Body of pancreas (tissue), 4 donors: ENCODE measurements around the gene TRAM2. TPM values are rescaled to one million over a fixed set of nuclear protein-coding genes. Genes with fewer than 3 reads are reported as not detected.

Source experiments
- ATAC-seq: fragments of 150-250 bp; one replicate; pipeline ENCODE4 v1.9.1; 2016
- DNase-seq, 4 donors: peaks; one replicate each; pipeline ENCODE4 v3.0.0-alpha.2; 2019
- H3K27ac ChIP-seq, 4 donors: fragments of 200-600 bp; sonication (generic); 1 replicate in 3 of 4; 2 replicates in 1 of 4; pipeline versions ENCODE4 v1.5.1 to v1.6.1; 2016 to 2019; ENCODE audit warnings: mild to moderate bottlenecking in 1 of 4, mixed read lengths in 1 of 4, moderate library complexity in 1 of 4
- H3K27me3 ChIP-seq, 2 donors: fragments of 200-600 bp; sonication (generic); one replicate each; pipeline ENCODE4 v1.6.0; 2016; ENCODE audit warnings: mild to moderate bottlenecking in 1 of 2
- H3K36me3 ChIP-seq, 2 donors: fragments of 200-600 bp; sonication (generic); replicated peaks in 1 of 2; 2 replicates each; pipeline ENCODE4 v1.5.1; 2016; ENCODE audit warnings: low read depth in 2 of 2; ENCODE audit not compliant: insufficient read depth in 1 of 2
- H3K4me1 ChIP-seq: fragments of 200-600 bp; sonication (generic); one replicate; pipeline ENCODE4 v1.6.0; 2016
- H3K4me3 ChIP-seq, 2 donors: fragments of 200-600 bp; sonication (generic); 1 replicate in 1 of 2; 2 replicates in 1 of 2; pipeline ENCODE4 v1.5.1; 2016 to 2019
- H3K9me3 ChIP-seq, 3 donors: fragments of 200-600 bp; sonication (generic); 1 replicate in 2 of 3; 2 replicates in 1 of 3; pipeline ENCODE4 v1.5.1; 2016
- CTCF ChIP-seq, 7 experiments: fragments of 450-650 bp in 4 of 7; fragments of 200-600 bp in 3 of 7; sonication (generic) in 3 of 7; IDR thresholded peaks; one replicate each; pipeline ENCODE4 v1.5.1; 2016 to 2019; ENCODE audit warnings: antibody characterized with exemption in 7 of 7
- POLR2A ChIP-seq, 3 donors: fragments of 450-650 bp; IDR thresholded peaks; one replicate each; pipeline ENCODE4 v1.6.1; 2016; ENCODE audit warnings: antibody characterized with exemption in 3 of 3, mild to moderate bottlenecking in 2 of 3
- WGBS, 2 donors: methylation state at CpG; one replicate each; pipeline ENCODE4 v1.1.5; 2017; 5-methylcytosine and 5-hydroxymethylcytosine counted together
- intact Hi-C: fragments of 100-400 bp; cut with DNase I; formaldehyde crosslinking; loops from one replicate; pipeline ENCODE4 v1.15.1; 2023
- total RNA-seq, 2 donors: library from RNA; depleted of rRNA; stranded (reverse); fragments of >200 nt; gene quantifications; one replicate each; pipeline ENCODE4 v1.1.0, GENCODE V29; 2016

TRAM2 gene
- total RNA-seq, 2 donors from 2014 or later: 6.7 to 7.9 TPM

GRCh38 chr6:52620055-52620905 lies 43.4 kb upstream of the TRAM2 start:
- 80 to 88% methylated on average over 2 of the region's 2 CpGs for WGBS, 2 donors

GRCh38 chr6:52617087-52617486 lies 40.2 kb upstream of the TRAM2 start:
- TF ChIP-seq POLR2A (IDR thresholded peaks at IDR 0.05): no peak
- no peak for TF ChIP-seq CTCF (IDR thresholded peaks at IDR 0.05)
- Histone ChIP-seq H3K4me3 (no peak overlapping the region), H3K27me3 (no peaks in the 10 kb centered on the region), H3K4me1 (no peaks in the 10 kb centered on the region), H3K9me3 (no peaks in the 10 kb centered on the region), H3K36me3 (no peaks in the 10 kb centered on the region), H3K27ac (no peak overlapping the region)
- intact Hi-C loops: no loop called here
- DNase-seq: no peak
- 21 to 47% methylated on average over 4 of the region's 4 CpGs for WGBS, 2 donors
- ATAC-seq: no peak

More at GRCh38 chr6:52620055-52620905, 43.4 kb upstream of the TRAM2 start:
- ATAC-seq: no peak
- Histone ChIP-seq H3K27me3 (no peaks in the 10 kb centered on the region), H3K36me3 (no peaks in the 10 kb centered on the region), H3K9me3 (no peaks in the 10 kb centered on the region), H3K4me3 (no peak overlapping the region), H3K4me1 (no peaks in the 10 kb centered on the region), H3K27ac (no peak overlapping the region)
- intact Hi-C loops: no loop called here
- no peak for DNase-seq
- no peak for TF ChIP-seq POLR2A (IDR thresholded peaks at IDR 0.05)
- TF ChIP-seq CTCF (IDR thresholded peaks at IDR 0.05): no peak

- H3K4me3 ChIP-seq: no peak overlapping the region
- intact Hi-C loops: no loop called here
- TF ChIP-seq POLR2A (IDR thresholded peaks at IDR 0.05) (no peak), CTCF (IDR thresholded peaks at IDR 0.05) (no peak)
- H3K27me3 ChIP-seq: no peaks in the 10 kb centered on the region
- no peak overlapping the region for H3K27ac ChIP-seq
- no peaks in the 10 kb centered on the region for H3K36me3 ChIP-seq
- no peaks in the 10 kb centered on the region for H3K4me1 ChIP-seq
- ATAC-seq: no peak
- WGBS, 2 donors: 56 to 64% methylated on average over 2 of the region's 2 CpGs
- no peaks in the 10 kb centered on the region for H3K9me3 ChIP-seq
- no peak for DNase-seq
These were observed 39.3 kb upstream of the TRAM2 start for GRCh38 chr6:52616059-52616690.

GRCh38 chr6:52612336-52613054 lies 35.6 kb upstream of the TRAM2 start:
- no peak for TF ChIP-seq CTCF (IDR thresholded peaks at IDR 0.05)
- TF ChIP-seq POLR2A (IDR thresholded peaks at IDR 0.05): no peak
- no peak overlapping the region for H3K27ac ChIP-seq
- DNase-seq (no peak), ATAC-seq (no peak)
- H3K36me3 ChIP-seq: no peaks in the 10 kb centered on the region
- no peak overlapping the region for H3K4me3 ChIP-seq
- intact Hi-C loops: no loop called here
- H3K27me3 ChIP-seq: no peaks in the 10 kb centered on the region
- WGBS, 2 donors: 63% methylated on average over 6 of the region's 6 CpGs
- H3K4me1 ChIP-seq: no peaks in the 10 kb centered on the region
- no peaks in the 10 kb centered on the region for H3K9me3 ChIP-seq
